WTC11 (cell line): ENCODE results near the gene BCAT1.

ENCODE experiments used
- ATF1 ChIP-seq: sonication (generic); formaldehyde crosslinking; IDR thresholded peaks from 2 replicates; pipeline ENCODE4 v1.8.1; 2023; ENCODE audit warnings: mild to moderate bottlenecking, moderate library complexity, missing genetic modification reagents
- ATF3 ChIP-seq: sonication (generic); formaldehyde crosslinking; conservative IDR thresholded peaks from 2 replicates; pipeline ENCODE4 v1.8.1; 2022; ENCODE audit warnings: mild to moderate bottlenecking, missing genetic modification reagents
- CREB1 ChIP-seq: sonication (generic); formaldehyde crosslinking; IDR thresholded peaks from 2 replicates; pipeline ENCODE4 v1.8.0; 2023; ENCODE audit warnings: mild to moderate bottlenecking, missing genetic modification reagents
- CREM ChIP-seq: sonication (generic); formaldehyde crosslinking; IDR thresholded peaks from 2 replicates; pipeline ENCODE4 v1.8.1; 2022; ENCODE audit warnings: mild to moderate bottlenecking, missing genetic modification reagents, moderate library complexity
- CTCF ChIP-seq: fragments of 200-600 bp; IDR thresholded peaks from 2 replicates; pipeline ENCODE4 v1.8.0; 2022; ENCODE audit warnings: antibody characterized with exemption
- ESRRA ChIP-seq: sonication (generic); formaldehyde crosslinking; IDR thresholded peaks from 2 replicates; pipeline ENCODE4 v1.8.1; 2022; ENCODE audit warnings: mild to moderate bottlenecking, missing genetic modification reagents, borderline replicate concordance
- IRF2 ChIP-seq: sonication (generic); formaldehyde crosslinking; IDR thresholded peaks from 2 replicates; pipeline ENCODE4 v1.8.0; 2022; ENCODE audit warnings: low read depth, missing genetic modification reagents, borderline replicate concordance
- NR2C2 ChIP-seq: sonication (generic); formaldehyde crosslinking; IDR thresholded peaks from 2 replicates; pipeline ENCODE4 v1.8.0; 2022; ENCODE audit warnings: mild to moderate bottlenecking, missing genetic modification reagents
- NR3C1 ChIP-seq: sonication (generic); formaldehyde crosslinking; conservative IDR thresholded peaks from 2 replicates; pipeline ENCODE4 v1.8.1; 2023; ENCODE audit warnings: low read depth, mild to moderate bottlenecking, missing genetic modification reagents
- RELA ChIP-seq: sonication (generic); formaldehyde crosslinking; IDR thresholded peaks from 2 replicates; pipeline ENCODE4 v1.8.1; 2022; ENCODE audit warnings: missing genetic modification reagents, mild to moderate bottlenecking, borderline replicate concordance
- SP1 ChIP-seq: sonication (generic); formaldehyde crosslinking; conservative IDR thresholded peaks from 2 replicates; pipeline ENCODE4 v1.8.1; 2022; ENCODE audit warnings: missing genetic modification reagents
- USF2 ChIP-seq: sonication (generic); formaldehyde crosslinking; IDR thresholded peaks from 2 replicates; pipeline ENCODE4 v1.8.1; 2023; ENCODE audit warnings: mild to moderate bottlenecking, missing genetic modification reagents, moderate library complexity
- TF ChIP-seq, protein P1 (sequence below): fragments of 250-450 bp; sonication (Bioruptor Pico); IDR thresholded peaks from 2 replicates; pipeline ENCODE4 v1.9.0; 2021; ENCODE audit warnings: mild to moderate bottlenecking
- TF ChIP-seq, protein P2 (sequence below): sonication (generic); formaldehyde crosslinking; IDR thresholded peaks from 2 replicates; pipeline ENCODE4 v1.8.0; 2023; ENCODE audit warnings: mild to moderate bottlenecking, missing genetic modification reagents

GRCh38 chr12:24919346-24920001 is 29.4 kb downstream of the BCAT1 start:
- TF ChIP-seq USF2: no peak
- TF ChIP-seq ATF3: no peak
- no peak for TF ChIP-seq RELA
- TF ChIP-seq CTCF: no peak
- no peak for TF ChIP-seq NR2C2 (CRISPR knock-in tag)
- TF ChIP-seq IRF2 (CRISPR knock-in tag): no peak
- no peak for TF ChIP-seq CREB1 (CRISPR knock-in tag)
- TF ChIP-seq, protein P1, sequence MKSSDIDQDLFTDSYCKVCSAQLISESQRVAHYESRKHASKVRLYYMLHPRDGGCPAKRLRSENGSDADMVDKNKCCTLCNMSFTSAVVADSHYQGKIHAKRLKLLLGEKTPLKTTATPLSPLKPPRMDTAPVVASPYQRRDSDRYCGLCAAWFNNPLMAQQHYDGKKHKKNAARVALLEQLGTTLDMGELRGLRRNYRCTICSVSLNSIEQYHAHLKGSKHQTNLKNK (CRISPR knock-in tag): no peak
- TF ChIP-seq NR3C1 (CRISPR knock-in tag): no peak
- TF ChIP-seq ATF1: no peak
- TF ChIP-seq, protein P2, sequence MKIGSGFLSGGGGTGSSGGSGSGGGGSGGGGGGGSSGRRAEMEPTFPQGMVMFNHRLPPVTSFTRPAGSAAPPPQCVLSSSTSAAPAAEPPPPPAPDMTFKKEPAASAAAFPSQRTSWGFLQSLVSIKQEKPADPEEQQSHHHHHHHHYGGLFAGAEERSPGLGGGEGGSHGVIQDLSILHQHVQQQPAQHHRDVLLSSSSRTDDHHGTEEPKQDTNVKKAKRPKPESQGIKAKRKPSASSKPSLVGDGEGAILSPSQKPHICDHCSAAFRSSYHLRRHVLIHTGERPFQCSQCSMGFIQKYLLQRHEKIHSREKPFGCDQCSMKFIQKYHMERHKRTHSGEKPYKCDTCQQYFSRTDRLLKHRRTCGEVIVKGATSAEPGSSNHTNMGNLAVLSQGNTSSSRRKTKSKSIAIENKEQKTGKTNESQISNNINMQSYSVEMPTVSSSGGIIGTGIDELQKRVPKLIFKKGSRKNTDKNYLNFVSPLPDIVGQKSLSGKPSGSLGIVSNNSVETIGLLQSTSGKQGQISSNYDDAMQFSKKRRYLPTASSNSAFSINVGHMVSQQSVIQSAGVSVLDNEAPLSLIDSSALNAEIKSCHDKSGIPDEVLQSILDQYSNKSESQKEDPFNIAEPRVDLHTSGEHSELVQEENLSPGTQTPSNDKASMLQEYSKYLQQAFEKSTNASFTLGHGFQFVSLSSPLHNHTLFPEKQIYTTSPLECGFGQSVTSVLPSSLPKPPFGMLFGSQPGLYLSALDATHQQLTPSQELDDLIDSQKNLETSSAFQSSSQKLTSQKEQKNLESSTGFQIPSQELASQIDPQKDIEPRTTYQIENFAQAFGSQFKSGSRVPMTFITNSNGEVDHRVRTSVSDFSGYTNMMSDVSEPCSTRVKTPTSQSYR (CRISPR knock-in tag): no peak
- TF ChIP-seq ESRRA: no peak
- TF ChIP-seq CREM: no peak
- no peak for TF ChIP-seq SP1 (CRISPR knock-in tag)
